Liver (tissue), 9 donors: ENCODE measurements around the gene PGAM1. TPM values are rescaled to one million over a fixed set of nuclear protein-coding genes. Genes with fewer than 3 reads are reported as not detected.

Experiments
- DNase-seq: peaks from one replicate; pipeline ENCODE4 v3.0.0-alpha.2; 2017; ENCODE audit warnings: low spot score
- H3K27ac ChIP-seq, 2 donors: one replicate each; pipeline ENCODE4 v1.7.0; 2013; ENCODE audit warnings: inconsistent platforms in 2 of 2, low read length in 2 of 2, control low read depth in 1 of 2, low read depth in 1 of 2, mild to moderate bottlenecking in 1 of 2
- H3K27me3 ChIP-seq, 4 donors: one replicate each; pipeline versions ENCODE4 v1.6.1 to v1.7.0; 2013; ENCODE audit warnings: low read length in 3 of 4, inconsistent platforms in 1 of 4, mild to moderate bottlenecking in 1 of 4, moderate library complexity in 1 of 4; ENCODE audit not compliant: control insufficient read depth in 4 of 4, insufficient read depth in 4 of 4
- H3K36me3 ChIP-seq, 4 donors: one replicate each; pipeline versions ENCODE4 v1.6.1 to v1.7.0; 2013; ENCODE audit warnings: low read length in 3 of 4, mild to moderate bottlenecking in 3 of 4, low read depth in 1 of 4, moderate library complexity in 1 of 4; ENCODE audit not compliant: control insufficient read depth in 4 of 4, insufficient read depth in 3 of 4
- H3K4me1 ChIP-seq, 4 donors: one replicate each; pipeline versions ENCODE4 v1.6.1 to v1.7.0; 2013; ENCODE audit warnings: low read length in 3 of 4, mild to moderate bottlenecking in 3 of 4, moderate library complexity in 1 of 4; ENCODE audit not compliant: control insufficient read depth in 4 of 4, insufficient read depth in 4 of 4
- H3K4me3 ChIP-seq, 3 donors: one replicate each; pipeline versions ENCODE4 v1.6.1 to v1.7.0; 2013; ENCODE audit warnings: low read length in 3 of 3, control low read depth in 1 of 3, low read depth in 1 of 3, mild to moderate bottlenecking in 1 of 3
- H3K9ac ChIP-seq, 2 donors: one replicate each; pipeline ENCODE4 v1.7.0; 2013; ENCODE audit warnings: low read length in 2 of 2, mild to moderate bottlenecking in 2 of 2, moderate library complexity in 2 of 2, control low read depth in 1 of 2, low read depth in 1 of 2
- H3K9me3 ChIP-seq, 4 donors: one replicate each; pipeline versions ENCODE4 v1.6.1 to v1.7.0; 2013; ENCODE audit warnings: low read length in 3 of 4; ENCODE audit not compliant: control insufficient read depth in 4 of 4
- EGR1 ChIP-seq, 2 donors: IDR thresholded peaks; 2 replicates each; pipeline ENCODE4 v1.6.1; 2016 to 2018; ENCODE audit warnings: antibody characterized with exemption in 2 of 2, low read depth in 2 of 2
- FOXA1 ChIP-seq: IDR thresholded peaks from 2 replicates; pipeline ENCODE4 v1.6.1; 2016; ENCODE audit warnings: antibody characterized with exemption
- FOXA2 ChIP-seq: IDR thresholded peaks from 2 replicates; pipeline ENCODE4 v1.6.1; 2016; ENCODE audit warnings: antibody characterized with exemption
- GABPA ChIP-seq, 2 donors: IDR thresholded peaks in 1 of 2; conservative IDR thresholded peaks in 1 of 2; 2 replicates each; pipeline ENCODE4 v1.6.1; 2016; ENCODE audit warnings: antibody characterized with exemption in 2 of 2, mild to moderate bottlenecking in 1 of 2, moderate library complexity in 1 of 2
- HNF4A ChIP-seq, 2 donors: conservative IDR thresholded peaks; 2 replicates each; pipeline ENCODE4 v1.6.1; 2016; ENCODE audit warnings: antibody characterized with exemption in 2 of 2, mild to moderate bottlenecking in 2 of 2
- HNF4G ChIP-seq: IDR thresholded peaks from 2 replicates; pipeline ENCODE4 v1.6.1; 2016; ENCODE audit warnings: antibody characterized with exemption
- JUND ChIP-seq, 2 donors: IDR thresholded peaks; 2 replicates each; pipeline ENCODE4 v1.6.1; 2016; ENCODE audit warnings: antibody characterized with exemption in 2 of 2
- NR2F2 ChIP-seq: IDR thresholded peaks from 2 replicates; pipeline ENCODE4 v1.6.1; 2016; ENCODE audit warnings: antibody characterized with exemption
- RAD21 ChIP-seq, 2 donors: IDR thresholded peaks; 2 replicates each; pipeline ENCODE4 v1.6.1; 2016; ENCODE audit warnings: antibody characterized with exemption in 2 of 2, mild to moderate bottlenecking in 2 of 2
- RXRA ChIP-seq, 2 donors: IDR thresholded peaks; 2 replicates each; pipeline ENCODE4 v1.6.1; 2017 to 2018; ENCODE audit warnings: antibody characterized with exemption in 2 of 2, mild to moderate bottlenecking in 1 of 2
- SP1 ChIP-seq: IDR thresholded peaks from 2 replicates; pipeline ENCODE4 v1.6.1; 2018; ENCODE audit warnings: antibody characterized with exemption, mild to moderate bottlenecking
- TAF1 ChIP-seq: conservative IDR thresholded peaks from 2 replicates; pipeline ENCODE4 v1.6.1; 2016; ENCODE audit warnings: antibody characterized with exemption, mild to moderate bottlenecking
- YY1 ChIP-seq: IDR thresholded peaks from 2 replicates; pipeline ENCODE4 v1.6.1; 2016; ENCODE audit warnings: antibody characterized with exemption, mild to moderate bottlenecking
- WGBS: extraction: QIAGEN DNeasy Blood & Tissue Kit; methylation state at CpG from one replicate; pipeline ENCODE4 v1.1.7; 2013; 5-methylcytosine and 5-hydroxymethylcytosine counted together
- polyA plus RNA-seq, 2 donors: library from polyadenylated mRNA; stranded (reverse) in 1 of 2; unstranded in 1 of 2; fragments of 200-250 nt in 1 of 2; fragments of >200 nt in 1 of 2; fragmentation: Nextera tagmentation in 1 of 2; extraction: Ambion mirVana in 1 of 2; gene quantifications; one replicate each; pipeline versions ENCODE4 v1.2.1 to v1.2.3, GENCODE V29; 2013 to 2015
- total RNA-seq, 2 donors: library from RNA; depleted of rRNA; stranded (reverse); fragments of >200 nt; gene quantifications; one replicate each; pipeline ENCODE4 v1.2.3, GENCODE V29; 2014
- TF ChIP-seq, protein P1 (sequence below): IDR thresholded peaks from 2 replicates; pipeline ENCODE4 v1.6.1; 2016; ENCODE audit warnings: antibody characterized with exemption
- TF ChIP-seq, protein P2 (sequence below): IDR thresholded peaks from 2 replicates; pipeline ENCODE4 v1.6.1; 2016; ENCODE audit warnings: antibody characterized with exemption
- TF ChIP-seq, protein P3 (sequence below): IDR thresholded peaks from 2 replicates; pipeline ENCODE4 v1.6.1; 2016; ENCODE audit warnings: antibody characterized with exemption
- TF ChIP-seq, protein P4 (sequence below): IDR thresholded peaks from 2 replicates; pipeline ENCODE4 v1.6.1; 2016; ENCODE audit warnings: antibody characterized with exemption, mild to moderate bottlenecking
- donor health status: healthy.
- donor health status: healthy.
- donor health status: healthy.
- donor health status: healthy.
- donor health status: healthy.

Gene PGAM1
- total and polyA plus RNA-seq, 4 donors: 52.0 to 178 (median 106) TPM

DNA sequence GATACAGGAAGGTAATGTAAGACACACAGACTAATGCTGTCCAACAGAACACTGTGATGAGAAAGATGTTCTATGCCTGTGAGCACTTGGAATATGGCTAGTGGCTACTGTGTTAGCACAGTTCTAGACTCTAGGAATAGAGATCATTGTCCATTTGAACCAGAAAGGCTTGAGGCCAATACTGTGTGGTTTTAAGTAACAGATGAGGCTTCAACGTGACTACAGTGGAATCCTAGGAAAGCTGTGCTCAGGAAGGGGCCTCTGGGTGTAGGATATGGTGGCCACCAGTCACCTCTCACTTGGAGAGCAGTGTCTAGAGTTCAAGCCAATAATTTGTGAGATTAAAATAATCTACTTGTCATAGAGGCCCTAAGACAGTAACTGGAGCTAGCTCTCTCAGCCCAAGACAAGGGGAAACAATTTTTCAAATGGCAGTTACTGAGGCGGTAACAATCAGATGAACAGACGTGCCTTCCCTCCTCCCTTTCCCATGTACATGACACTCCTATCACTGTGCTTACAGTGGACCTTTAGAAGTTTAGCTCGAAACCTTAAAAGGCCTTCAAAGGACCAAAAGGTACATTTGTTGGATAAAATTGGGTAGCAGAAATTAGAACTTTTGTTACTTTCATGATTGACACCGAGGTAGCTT, 30.2 kb downstream of the PGAM1 start:
- Histone ChIP-seq H3K4me1 (peaks cover 0 to 6% (median 4%) of the 10 kb centered on the region in 4 donors), H3K27ac (no peak overlapping the region), H3K4me3 (no peak overlapping the region), H3K9me3 (no peaks in the 10 kb centered on the region), H3K9ac (no peak overlapping the region), H3K36me3 (peaks cover 8 to 68% (median 52%) of the 10 kb centered on the region in 4 donors), H3K27me3 (no peaks in the 10 kb centered on the region)
- TF ChIP-seq YY1 (no peak), JUND (IDR thresholded peaks at IDR 0.05) (no peak), EGR1 (IDR thresholded peaks at IDR 0.05; ENCODE audit: low read depth in 2 of 2) (no peak), FOXA2 (no peak), HNF4G (no peak), SP1 (no peak), TAF1 (no peak), NR2F2 (no peak), RAD21 (IDR thresholded peaks at IDR 0.05) (no peak), RXRA (IDR thresholded peaks at IDR 0.05) (no peak), GABPA (IDR thresholded peaks at IDR 0.05 in 1 of 2, conservative IDR thresholded peaks at IDR 0.05 in 1 of 2) (no peak)
- TF ChIP-seq, protein P1, sequence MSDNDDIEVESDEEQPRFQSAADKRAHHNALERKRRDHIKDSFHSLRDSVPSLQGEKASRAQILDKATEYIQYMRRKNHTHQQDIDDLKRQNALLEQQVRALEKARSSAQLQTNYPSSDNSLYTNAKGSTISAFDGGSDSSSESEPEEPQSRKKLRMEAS: no peak
- TF ChIP-seq, protein P2, sequence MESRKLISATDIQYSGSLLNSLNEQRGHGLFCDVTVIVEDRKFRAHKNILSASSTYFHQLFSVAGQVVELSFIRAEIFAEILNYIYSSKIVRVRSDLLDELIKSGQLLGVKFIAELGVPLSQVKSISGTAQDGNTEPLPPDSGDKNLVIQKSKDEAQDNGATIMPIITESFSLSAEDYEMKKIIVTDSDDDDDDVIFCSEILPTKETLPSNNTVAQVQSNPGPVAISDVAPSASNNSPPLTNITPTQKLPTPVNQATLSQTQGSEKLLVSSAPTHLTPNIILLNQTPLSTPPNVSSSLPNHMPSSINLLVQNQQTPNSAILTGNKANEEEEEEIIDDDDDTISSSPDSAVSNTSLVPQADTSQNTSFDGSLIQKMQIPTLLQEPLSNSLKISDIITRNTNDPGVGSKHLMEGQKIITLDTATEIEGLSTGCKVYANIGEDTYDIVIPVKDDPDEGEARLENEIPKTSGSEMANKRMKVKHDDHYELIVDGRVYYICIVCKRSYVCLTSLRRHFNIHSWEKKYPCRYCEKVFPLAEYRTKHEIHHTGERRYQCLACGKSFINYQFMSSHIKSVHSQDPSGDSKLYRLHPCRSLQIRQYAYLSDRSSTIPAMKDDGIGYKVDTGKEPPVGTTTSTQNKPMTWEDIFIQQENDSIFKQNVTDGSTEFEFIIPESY: no peak
- TF ChIP-seq, protein P3, sequence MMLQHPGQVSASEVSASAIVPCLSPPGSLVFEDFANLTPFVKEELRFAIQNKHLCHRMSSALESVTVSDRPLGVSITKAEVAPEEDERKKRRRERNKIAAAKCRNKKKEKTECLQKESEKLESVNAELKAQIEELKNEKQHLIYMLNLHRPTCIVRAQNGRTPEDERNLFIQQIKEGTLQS: no peak
- 82% methylated on average over 5 of the region's 5 CpGs for WGBS
- no peak for DNase-seq

DNA sequence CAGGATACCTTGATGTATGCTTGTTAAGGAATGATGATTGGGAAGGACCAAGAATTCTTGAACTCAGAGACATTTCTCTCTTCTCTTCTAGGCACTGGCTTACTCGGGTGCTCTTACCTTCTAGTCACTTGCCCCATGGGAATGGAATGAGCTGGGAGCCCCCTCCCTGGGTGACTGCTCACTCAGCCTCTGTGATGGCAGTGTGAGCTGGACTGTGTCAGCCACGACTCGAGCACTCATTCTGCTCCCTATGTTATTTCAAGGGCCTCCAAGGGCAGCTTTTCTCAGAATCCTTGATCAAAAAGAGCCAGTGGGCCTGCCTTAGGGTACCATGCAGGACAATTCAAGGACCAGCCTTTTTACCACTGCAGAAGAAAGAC, 30.7 kb downstream of the PGAM1 start:
- 89% methylated on average over 3 of the region's 3 CpGs for WGBS
- peaks cover 11 to 71% (median 57%) of the 10 kb centered on the region in 4 donors for H3K36me3 ChIP-seq

DNA sequence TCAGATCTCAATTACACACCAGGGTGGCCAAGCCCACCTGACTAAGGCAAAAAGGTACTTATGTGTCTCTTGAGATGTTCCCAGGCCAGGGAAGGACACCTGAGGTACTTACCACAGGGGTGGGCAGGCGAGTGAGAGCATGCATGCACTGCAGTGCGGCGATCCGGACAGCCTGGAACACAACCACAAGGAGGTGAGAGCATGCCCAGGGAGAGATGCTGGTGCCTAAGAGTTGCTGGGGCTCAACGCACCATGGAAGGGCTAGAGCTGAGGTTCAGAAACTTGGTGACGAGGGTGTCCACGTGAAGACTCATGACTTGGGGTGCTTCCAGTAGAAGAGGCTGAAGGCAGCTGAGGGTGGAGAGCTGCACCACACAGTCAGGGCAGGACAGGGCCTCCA, 33.1 kb downstream of the PGAM1 start:
- H3K36me3 ChIP-seq: peaks cover 11 to 80% (median 69%) of the 10 kb centered on the region in 4 donors

More for the DNA sequence above, 30.7 kb downstream of the PGAM1 start:
- no peak overlapping the region for H3K27ac ChIP-seq
- peaks cover 0 to 6% (median 4%) of the 10 kb centered on the region in 4 donors for H3K4me1 ChIP-seq
- no peak overlapping the region for H3K4me3 ChIP-seq
- H3K9me3 ChIP-seq: no peaks in the 10 kb centered on the region
- TF ChIP-seq JUND (IDR thresholded peaks at IDR 0.05) (no peak), YY1 (no peak), RXRA (IDR thresholded peaks at IDR 0.05) (no peak), SP1 (no peak), FOXA1 (no peak), TAF1 (no peak), RAD21 (IDR thresholded peaks at IDR 0.05) (no peak), EGR1 (IDR thresholded peaks at IDR 0.05; ENCODE audit: low read depth in 2 of 2) (no peak)
- H3K9ac ChIP-seq: no peak overlapping the region
- no peaks in the 10 kb centered on the region for H3K27me3 ChIP-seq
- DNase-seq: no peak

More for the DNA sequence above, 33.1 kb downstream of the PGAM1 start:
- H3K4me3 ChIP-seq: no peak overlapping the region
- no peak for TF ChIP-seq HNF4G
- no peak for TF ChIP-seq RXRA (IDR thresholded peaks at IDR 0.05)
- TF ChIP-seq FOXA1: no peak
- TF ChIP-seq, protein P4, sequence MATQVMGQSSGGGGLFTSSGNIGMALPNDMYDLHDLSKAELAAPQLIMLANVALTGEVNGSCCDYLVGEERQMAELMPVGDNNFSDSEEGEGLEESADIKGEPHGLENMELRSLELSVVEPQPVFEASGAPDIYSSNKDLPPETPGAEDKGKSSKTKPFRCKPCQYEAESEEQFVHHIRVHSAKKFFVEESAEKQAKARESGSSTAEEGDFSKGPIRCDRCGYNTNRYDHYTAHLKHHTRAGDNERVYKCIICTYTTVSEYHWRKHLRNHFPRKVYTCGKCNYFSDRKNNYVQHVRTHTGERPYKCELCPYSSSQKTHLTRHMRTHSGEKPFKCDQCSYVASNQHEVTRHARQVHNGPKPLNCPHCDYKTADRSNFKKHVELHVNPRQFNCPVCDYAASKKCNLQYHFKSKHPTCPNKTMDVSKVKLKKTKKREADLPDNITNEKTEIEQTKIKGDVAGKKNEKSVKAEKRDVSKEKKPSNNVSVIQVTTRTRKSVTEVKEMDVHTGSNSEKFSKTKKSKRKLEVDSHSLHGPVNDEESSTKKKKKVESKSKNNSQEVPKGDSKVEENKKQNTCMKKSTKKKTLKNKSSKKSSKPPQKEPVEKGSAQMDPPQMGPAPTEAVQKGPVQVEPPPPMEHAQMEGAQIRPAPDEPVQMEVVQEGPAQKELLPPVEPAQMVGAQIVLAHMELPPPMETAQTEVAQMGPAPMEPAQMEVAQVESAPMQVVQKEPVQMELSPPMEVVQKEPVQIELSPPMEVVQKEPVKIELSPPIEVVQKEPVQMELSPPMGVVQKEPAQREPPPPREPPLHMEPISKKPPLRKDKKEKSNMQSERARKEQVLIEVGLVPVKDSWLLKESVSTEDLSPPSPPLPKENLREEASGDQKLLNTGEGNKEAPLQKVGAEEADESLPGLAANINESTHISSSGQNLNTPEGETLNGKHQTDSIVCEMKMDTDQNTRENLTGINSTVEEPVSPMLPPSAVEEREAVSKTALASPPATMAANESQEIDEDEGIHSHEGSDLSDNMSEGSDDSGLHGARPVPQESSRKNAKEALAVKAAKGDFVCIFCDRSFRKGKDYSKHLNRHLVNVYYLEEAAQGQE: no peak
- TF ChIP-seq RAD21 (IDR thresholded peaks at IDR 0.05): no peak
- no peak for TF ChIP-seq EGR1 (IDR thresholded peaks at IDR 0.05; ENCODE audit: low read depth in 2 of 2)
- no peak for TF ChIP-seq JUND (IDR thresholded peaks at IDR 0.05)
- TF ChIP-seq, protein P3: no peak
- no peak for TF ChIP-seq HNF4A (conservative IDR thresholded peaks at IDR 0.05)
- no peak for TF ChIP-seq TAF1
- TF ChIP-seq SP1: no peak
- TF ChIP-seq YY1: no peak
- H3K9ac ChIP-seq: no peak overlapping the region
- peaks cover 0 to 11% (median 5%) of the 10 kb centered on the region in 4 donors for H3K4me1 ChIP-seq
- 97% methylated on average over 7 of the region's 7 CpGs for WGBS
- no peak overlapping the region for H3K27ac ChIP-seq
- H3K27me3 ChIP-seq: no peaks in the 10 kb centered on the region
- no peak for DNase-seq
- no peaks in the 10 kb centered on the region for H3K9me3 ChIP-seq
